Fibroblast of skin of left biceps (primary cell): Measurements from ENCODE around the gene REXO1.

Source experiments
- DNase-seq, 2 experiments: peaks; one replicate each; pipeline ENCODE4 v3.0.0-alpha.2; 2013; ENCODE audit warnings: low read depth in 2 of 2

Gene REXO1

DNA sequence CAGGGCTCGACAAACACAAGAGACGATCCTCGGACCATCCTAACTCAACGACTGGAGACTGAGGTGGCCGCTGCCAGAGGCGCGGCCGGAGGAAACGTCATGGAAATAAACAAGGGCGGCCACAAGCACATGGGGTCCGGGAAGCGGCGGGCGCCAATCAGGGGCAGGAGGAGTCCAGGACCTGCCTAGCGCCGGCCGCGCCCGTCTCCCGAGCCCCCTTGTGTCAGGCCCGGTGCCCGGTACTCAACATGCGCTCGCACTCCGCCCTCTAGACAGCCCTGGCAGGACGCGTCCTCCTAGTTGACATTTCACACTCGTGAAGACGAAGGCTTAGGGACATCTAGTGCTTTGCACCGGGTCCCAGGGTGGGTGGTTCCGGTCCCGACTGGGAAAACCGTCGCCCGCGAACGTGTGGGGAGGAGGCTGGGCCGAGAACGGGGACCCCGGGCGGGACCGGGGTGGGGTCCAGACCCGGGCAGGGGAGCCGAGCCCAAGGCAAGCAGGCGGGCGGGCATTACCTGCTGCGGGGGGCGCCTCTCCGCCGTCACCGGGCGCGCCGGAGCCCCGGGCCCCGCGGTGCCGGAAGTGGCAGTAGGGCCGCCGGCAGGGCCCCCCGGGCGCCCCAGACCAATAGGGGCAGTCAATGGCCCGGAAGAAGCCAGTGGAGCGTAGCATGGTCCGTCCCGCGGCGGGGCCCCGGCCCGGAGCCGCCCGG, 442 bp downstream of the REXO1 start:
- no peak for DNase-seq

- no peak for DNase-seq
These were observed 967 bp downstream of the REXO1 start for GRCh38 chr19:1847348-1847683.

DNA sequence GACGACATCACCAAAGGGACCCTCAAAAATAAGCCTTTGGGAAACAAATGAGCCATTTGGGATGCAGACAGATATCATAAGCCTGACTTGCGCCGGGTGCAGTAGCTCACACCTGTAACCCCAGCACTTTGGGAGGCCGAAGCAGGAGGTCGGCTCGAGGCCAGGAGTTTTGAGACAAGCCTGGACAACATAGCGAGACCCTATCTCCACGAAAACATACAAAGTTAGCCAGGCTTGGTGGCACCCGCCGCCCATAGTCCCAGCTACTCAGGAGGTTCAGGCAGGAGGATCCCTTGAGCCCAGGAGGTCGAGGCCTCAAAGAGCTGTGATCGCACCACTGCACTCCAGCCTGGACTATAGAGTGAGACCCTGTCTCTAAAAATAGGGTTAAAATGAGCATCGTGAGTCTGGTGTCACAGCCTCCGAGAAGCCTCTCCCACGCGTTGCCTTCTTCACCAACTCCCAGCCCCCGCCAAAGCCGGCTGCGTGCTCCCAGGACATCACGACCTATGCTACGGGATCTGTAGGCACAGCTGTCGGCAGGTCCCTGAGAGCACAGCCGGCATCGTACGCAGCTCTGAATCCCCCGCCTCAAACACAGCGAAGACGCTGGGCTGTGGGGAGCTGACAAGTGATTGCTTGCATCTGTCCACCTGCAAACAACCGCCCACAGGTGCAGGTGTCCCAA, 1.6 kb downstream of the REXO1 start:
- no peak for DNase-seq

DNA sequence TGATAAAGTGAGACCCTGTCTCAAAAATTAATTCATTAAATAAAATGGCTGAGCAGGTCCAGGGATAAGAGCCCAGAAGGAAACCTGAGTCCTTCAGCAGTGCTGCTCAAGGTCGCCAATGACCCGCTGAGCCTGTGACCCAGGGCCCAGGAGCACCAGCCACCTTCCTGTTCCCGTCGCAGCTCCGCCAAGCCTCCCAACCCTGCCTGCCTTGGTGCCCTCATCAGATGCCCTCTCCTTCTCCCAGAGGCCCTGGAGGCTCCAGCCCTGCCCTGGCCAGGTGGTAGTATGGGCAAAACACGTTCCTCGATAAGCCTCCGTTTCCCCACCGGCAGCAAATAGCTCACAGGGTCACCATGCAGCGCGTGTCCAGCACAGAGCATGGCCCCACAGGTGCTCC, 2.6 kb downstream of the REXO1 start:
- DNase-seq: no peak

- no peak for DNase-seq
These were observed 3.2 kb downstream of the REXO1 start for GRCh38 chr19:1845125-1845515.

DNA sequence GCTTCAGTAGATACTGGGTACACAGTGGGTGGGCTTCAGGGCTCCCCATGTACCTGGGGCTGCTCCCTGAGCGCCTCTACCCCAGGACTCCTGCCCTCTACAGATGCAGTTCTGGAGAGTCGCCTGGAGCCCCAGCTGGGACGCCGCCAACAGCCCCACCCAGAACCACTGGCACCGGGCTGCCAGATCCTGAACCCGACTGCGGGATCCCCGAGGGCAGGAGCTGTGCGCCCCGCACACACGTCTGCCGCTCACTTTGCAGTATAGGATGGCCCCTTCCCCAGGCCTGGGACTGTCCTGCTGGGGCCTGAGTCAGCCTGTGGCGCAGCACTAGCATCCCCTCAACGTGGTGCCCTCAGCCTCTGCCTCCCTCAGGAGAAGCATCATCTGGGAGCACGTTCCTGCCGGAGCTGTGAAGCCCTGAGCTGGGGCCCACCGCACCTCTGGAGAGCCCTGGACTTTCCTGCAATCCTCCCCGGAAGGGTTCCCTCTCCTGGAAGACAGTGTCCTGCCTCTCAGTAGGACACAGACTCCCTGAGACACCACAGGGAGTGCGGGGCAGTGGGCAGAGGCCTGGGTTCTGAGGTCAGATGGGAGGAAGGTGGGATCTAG, 3.7 kb downstream of the REXO1 start:
- no peak for DNase-seq

- no peak for DNase-seq
These were observed 4.5 kb downstream of the REXO1 start for GRCh38 chr19:1843646-1844394.

- DNase-seq: no peak
These were observed 5.2 kb downstream of the REXO1 start for GRCh38 chr19:1843116-1843515.

GRCh38 chr19:1841209-1841924, 6.9 kb downstream of the REXO1 start:
- no peak for DNase-seq

DNA sequence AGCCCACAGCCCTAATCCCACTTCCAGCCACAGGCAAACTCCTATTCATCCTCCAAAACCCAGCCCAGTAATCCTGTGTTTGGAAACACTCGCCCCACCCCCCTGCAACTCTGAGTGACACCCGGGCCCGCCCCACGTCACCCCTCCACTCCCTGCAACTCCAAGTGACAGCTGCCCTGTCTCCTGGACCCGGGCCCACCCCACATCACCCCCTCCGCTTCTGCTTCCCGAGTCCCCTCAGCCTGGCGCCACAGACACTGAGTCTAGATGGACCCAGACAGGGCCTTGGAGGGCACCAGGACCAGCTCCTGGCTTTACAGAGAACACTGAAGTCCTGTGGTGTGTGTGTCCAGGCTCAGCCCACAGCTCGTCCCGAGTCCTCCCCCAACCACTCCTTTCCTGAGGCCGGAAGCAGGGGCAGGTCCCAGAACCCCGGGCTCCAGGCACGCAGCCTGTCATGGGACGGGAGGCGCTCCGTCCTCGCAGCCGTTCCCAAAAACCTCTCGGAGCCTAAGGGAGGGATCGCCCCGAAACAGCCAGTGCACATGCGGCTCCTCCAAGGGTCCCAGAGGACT, 7.7 kb downstream of the REXO1 start:
- DNase-seq: no peak

DNA sequence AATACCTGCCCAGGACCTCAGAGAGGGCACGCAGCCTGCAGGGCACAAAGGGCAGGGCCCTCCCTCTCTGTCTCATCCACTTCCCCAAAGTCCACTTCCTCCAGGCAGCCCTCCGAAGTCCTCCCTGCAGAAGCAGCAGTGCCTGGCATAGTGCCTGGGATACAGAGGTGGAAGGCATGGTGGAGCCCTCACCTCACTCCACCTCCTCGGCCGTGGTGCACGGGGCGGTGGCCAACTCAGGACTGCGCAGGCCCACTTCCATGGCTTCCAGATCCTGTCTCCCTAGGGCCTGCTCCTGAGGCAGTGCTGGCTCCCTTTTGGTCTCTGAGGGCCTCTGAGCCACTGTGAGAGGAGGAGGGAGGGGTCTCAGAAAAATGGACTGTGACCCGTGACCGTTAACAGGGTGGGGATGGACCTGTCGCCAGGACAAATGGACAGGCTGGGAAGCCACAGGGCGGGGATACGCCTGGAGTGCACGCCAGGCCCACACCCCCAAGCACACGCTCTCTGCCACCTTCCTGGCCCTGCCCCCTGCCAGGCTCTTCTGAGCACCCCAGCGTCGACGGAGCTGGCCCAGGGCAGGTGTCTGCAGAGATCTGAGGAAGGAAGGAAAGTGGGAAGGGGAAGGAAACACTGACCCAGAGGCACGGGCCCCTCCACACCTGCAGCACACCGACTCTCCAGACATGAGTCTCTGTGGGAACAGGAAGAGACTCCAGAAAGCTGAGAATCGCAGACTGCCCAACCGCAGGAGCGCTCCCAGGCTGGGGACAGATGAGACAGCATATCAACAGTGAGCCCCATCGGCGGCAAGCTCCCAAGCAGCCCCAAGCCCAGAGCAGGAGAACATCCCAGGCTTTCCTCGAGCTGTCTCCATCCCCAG, 8.4 kb downstream of the REXO1 start:
- no peak for DNase-seq

DNA sequence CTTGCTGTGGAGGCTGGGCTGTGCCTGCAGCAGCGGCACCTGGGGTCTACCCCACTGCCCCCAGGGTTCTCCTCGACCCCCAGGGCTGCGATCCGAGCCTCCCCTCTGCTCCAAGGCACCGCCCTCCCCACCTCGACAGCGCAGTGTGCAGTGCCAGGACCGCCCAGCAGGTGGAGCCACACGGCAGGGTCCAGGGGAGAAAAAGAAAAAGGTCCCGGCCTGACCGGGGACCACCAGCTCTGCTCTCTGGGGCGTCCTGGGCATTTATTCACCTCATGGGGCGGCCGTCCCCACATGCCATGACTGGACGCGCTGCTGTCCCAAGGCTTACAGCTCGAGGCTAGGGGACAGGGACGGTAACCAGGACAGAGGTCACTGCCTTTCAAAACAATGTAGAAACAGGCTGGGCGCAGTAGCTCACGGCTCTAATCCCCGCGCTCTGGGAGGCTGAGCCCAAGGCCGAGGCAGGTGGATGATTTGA, 10.6 kb downstream of the REXO1 start:
- DNase-seq: no peak

GRCh38 chr19:1837222-1837565, 11.1 kb downstream of the REXO1 start:
- DNase-seq: no peak

DNA sequence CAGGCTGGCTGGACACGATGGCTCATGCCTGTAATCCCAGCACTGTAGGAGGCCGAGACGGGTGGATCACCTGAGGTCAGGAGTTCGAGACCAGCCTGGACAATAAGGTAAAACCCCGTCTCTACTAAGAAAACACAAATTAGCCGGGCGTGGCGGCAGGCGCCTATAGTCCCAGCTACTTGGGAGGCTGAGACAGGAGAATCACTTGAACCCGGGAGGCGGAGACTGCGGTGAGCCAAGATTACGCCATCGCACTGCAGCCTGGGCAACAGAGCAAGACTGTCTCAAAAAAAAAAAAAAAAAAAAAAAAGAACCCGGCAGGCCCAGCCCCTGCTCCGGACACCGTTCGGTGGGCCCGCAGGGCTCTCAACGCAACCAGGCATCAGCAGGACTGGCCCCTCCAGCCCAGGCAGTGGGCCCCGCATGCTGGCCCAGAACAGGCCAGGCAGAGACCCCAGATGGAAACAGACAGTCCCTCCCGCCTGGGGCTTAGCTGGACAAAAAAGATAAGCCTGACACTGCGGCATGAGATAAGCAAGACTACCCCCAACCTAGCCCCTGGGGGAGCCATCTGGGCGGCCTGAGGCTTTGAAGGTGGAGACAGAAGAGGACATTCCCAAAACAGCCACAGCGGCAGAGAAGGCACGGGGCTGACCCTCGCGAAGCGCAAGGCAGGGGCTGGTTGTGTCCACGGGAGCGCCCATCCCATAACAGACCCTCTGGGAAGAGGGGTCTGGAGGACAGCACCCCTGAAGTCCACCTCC, 11.6 kb downstream of the REXO1 start:
- DNase-seq: no peak

DNA sequence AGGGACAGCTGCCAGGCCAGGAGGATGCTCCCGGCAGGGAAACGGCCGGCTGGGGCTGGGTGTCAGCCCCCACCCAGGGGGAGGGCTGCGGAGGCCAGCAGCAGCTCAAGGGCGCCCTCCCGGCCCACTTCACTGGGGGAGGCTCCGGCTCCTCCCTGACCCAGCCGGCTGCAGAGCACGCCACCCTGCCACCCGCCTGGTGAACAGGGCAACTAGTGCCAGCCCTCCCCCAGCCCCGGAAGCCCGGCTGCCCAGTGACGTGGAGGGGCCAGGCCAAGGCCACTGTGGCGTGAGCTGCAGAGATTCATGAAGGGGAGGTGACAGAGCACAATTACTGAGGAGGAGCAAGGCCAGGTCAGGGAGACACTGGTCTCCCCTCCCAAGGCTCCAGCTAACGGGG, 14.7 kb downstream of the REXO1 start:
- no peak for DNase-seq

GRCh38 chr19:1832046-1832663, 16.1 kb downstream of the REXO1 start:
- DNase-seq: no peak

DNA sequence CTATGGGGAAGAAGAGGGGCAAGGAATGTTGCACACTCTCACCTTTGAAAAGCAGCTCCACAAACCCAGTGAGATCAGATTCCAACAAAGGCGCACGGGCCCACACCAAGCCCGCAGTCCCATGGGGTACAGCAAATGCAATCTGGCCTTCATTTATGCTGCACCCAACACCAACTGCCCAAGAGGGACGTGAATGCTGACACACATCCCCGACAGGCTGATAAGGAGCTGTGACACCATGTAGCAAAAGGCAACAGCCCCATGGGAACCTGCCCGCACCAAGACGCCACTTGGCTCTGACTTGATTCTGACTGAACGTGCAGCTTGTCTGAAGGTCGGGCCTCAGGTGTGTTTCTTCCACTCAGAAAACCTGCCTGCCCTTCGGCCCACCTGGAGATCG, 17.3 kb downstream of the REXO1 start:
- DNase-seq: no peak

DNA sequence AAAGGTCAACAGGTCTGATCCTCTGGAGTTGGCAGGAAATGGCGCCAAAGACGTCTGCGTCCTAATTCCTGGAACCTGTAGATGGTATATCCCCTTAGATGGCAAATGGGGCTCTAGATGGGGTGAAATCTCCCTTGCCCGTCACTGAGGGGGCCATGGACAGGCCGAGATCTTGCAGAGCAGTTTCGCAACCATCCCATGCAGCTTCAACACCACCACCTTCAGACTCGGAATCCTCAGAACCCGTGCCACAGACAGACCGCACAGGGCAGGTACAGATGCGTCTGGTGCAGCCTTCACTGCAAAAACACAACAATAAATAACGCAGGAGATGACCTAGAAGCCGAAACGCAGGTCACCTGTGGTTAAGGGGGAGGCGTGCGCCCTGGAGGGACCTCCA, 17.7 kb downstream of the REXO1 start:
- DNase-seq: no peak

DNA sequence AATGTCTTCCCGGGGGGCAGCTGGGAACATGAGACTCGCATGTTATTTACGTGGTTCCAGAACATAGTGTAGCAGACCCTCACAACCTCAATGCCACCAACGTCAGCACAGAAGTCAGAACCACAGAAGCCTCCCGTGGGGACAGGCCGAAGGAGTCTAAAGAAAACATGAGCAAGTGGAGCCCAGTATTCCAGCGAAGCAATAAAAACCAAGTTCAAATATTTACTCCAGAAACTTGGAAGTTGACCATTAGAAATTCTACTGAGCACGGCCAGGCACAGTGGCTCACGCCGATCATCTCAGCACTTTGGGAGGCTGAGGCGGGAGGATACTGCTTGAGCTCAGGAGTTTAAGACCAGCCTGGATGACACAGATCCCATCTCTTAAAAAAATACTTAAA, 18.3 kb downstream of the REXO1 start:
- DNase-seq: no peak
